Activated T-helper 2 cell treated with anti-CD3 and anti-CD28 coated beads, Interferon-gamma antibody, Interleukin-2, Interleukin-4, amounts not matched to agents 10 μg/mL and 5 μg/mL and 100 μg/mL, durations not matched to agents 14 hours and 24 hours and 36 hours (primary cell): ENCODE data around the gene PLXDC2. TPM values are rescaled to one million over a fixed set of nuclear protein-coding genes. Genes with fewer than 3 reads are reported as not detected.

ENCODE experiments used
- DNase-seq: peaks from one replicate; pipeline ENCODE4 v3.0.0; 2021; ENCODE audit warnings: low spot score
- H3K27ac Mint-ChIP-seq: one replicate; pipeline ENCODE4 v1.8.0; 2021; ENCODE audit warnings: mixed read lengths
- H3K27me3 Mint-ChIP-seq: one replicate; pipeline ENCODE4 v1.8.0; 2021; ENCODE audit warnings: low read depth, mixed read lengths
- H3K36me3 Mint-ChIP-seq: one replicate; pipeline ENCODE4 v1.8.0; 2021; ENCODE audit warnings: low read depth, mixed read lengths
- H3K4me1 Mint-ChIP-seq: one replicate; pipeline ENCODE4 v1.8.0; 2021; ENCODE audit warnings: low read depth, mixed read lengths
- H3K4me3 Mint-ChIP-seq: one replicate; pipeline ENCODE4 v1.8.0; 2021; ENCODE audit warnings: low read depth, mild to moderate bottlenecking, moderate library complexity, mixed read lengths
- H3K9me3 Mint-ChIP-seq: one replicate; pipeline ENCODE4 v1.8.0; 2021; ENCODE audit warnings: mixed read lengths
- intact Hi-C: fragments of 100-400 bp; cut with micrococcal nuclease; formaldehyde crosslinking; loops from one replicate; pipeline ENCODE4 v1.15.1; 2023
- total RNA-seq: library from RNA; stranded (reverse); gene quantifications from 2 replicates; pipeline ENCODE4 v1.2.3, GENCODE V29; 2022

PLXDC2 gene
- total RNA-seq, 1 donor from 2014 or later, result not detected

- intact Hi-C loops, result no loop called here
- H3K27ac Mint-ChIP-seq, result no peak overlapping the region
- no peaks in the 10 kb centered on the region for H3K27me3 Mint-ChIP-seq
- no peaks in the 10 kb centered on the region for H3K36me3 Mint-ChIP-seq
- H3K9me3 Mint-ChIP-seq, result peaks cover 19% of the 10 kb centered on the region
- DNase-seq, result no peak
- no peaks in the 10 kb centered on the region for H3K4me1 Mint-ChIP-seq
- no peak overlapping the region for H3K4me3 Mint-ChIP-seq
Measured at GRCh38 chr10:19908991-19909696, 92.9 kb downstream of the PLXDC2 start.

GRCh38 chr10:19911886-19912285 is 95.7 kb downstream of the PLXDC2 start:
- Mint-ChIP-seq H3K36me3 (no peaks in the 10 kb centered on the region), H3K9me3 (peaks cover 16% of the 10 kb centered on the region), H3K27me3 (no peaks in the 10 kb centered on the region), H3K27ac (no peak overlapping the region), H3K4me1 (no peaks in the 10 kb centered on the region), H3K4me3 (no peak overlapping the region)
- intact Hi-C loops, result no loop called here
- no peak for DNase-seq

- no peak overlapping the region for H3K4me3 Mint-ChIP-seq
- H3K27me3 Mint-ChIP-seq, result no peaks in the 10 kb centered on the region
- DNase-seq, result no peak
- H3K36me3 Mint-ChIP-seq, result no peaks in the 10 kb centered on the region
- no peak overlapping the region for H3K27ac Mint-ChIP-seq
- no peaks in the 10 kb centered on the region for H3K4me1 Mint-ChIP-seq
- H3K9me3 Mint-ChIP-seq, result peaks cover 15% of the 10 kb centered on the region
- intact Hi-C loops, result no loop called here
Measured at GRCh38 chr10:19913987-19914386, 97.8 kb downstream of the PLXDC2 start.

GRCh38 chr10:19915125-19915524 is 98.9 kb downstream of the PLXDC2 start:
- H3K27ac Mint-ChIP-seq, result no peak overlapping the region
- H3K9me3 Mint-ChIP-seq, result peaks cover 13% of the 10 kb centered on the region
- H3K27me3 Mint-ChIP-seq, result no peaks in the 10 kb centered on the region
- DNase-seq, result no peak
- intact Hi-C loops, result no loop called here
- H3K4me3 Mint-ChIP-seq, result no peak overlapping the region
- H3K4me1 Mint-ChIP-seq, result no peaks in the 10 kb centered on the region
- no peaks in the 10 kb centered on the region for H3K36me3 Mint-ChIP-seq

GRCh38 chr10:19915816-19916215 is 99.6 kb downstream of the PLXDC2 start:
- peaks cover 13% of the 10 kb centered on the region for H3K9me3 Mint-ChIP-seq
- no peak overlapping the region for H3K27ac Mint-ChIP-seq
- intact Hi-C loops, result no loop called here
- no peaks in the 10 kb centered on the region for H3K4me1 Mint-ChIP-seq
- no peak overlapping the region for H3K4me3 Mint-ChIP-seq
- no peaks in the 10 kb centered on the region for H3K27me3 Mint-ChIP-seq
- DNase-seq, result no peak
- no peaks in the 10 kb centered on the region for H3K36me3 Mint-ChIP-seq

GRCh38 chr10:19917751-19918478 is 101.7 kb downstream of the PLXDC2 start:
- H3K36me3 Mint-ChIP-seq, result no peaks in the 10 kb centered on the region
- DNase-seq, result no peak
- no peaks in the 10 kb centered on the region for H3K4me1 Mint-ChIP-seq
- intact Hi-C loops, result no loop called here
- no peak overlapping the region for H3K4me3 Mint-ChIP-seq
- H3K27me3 Mint-ChIP-seq, result no peaks in the 10 kb centered on the region
- H3K27ac Mint-ChIP-seq, result no peak overlapping the region
- peaks cover 13% of the 10 kb centered on the region for H3K9me3 Mint-ChIP-seq

- no peaks in the 10 kb centered on the region for H3K4me1 Mint-ChIP-seq
- DNase-seq, result no peak
- no peak overlapping the region for H3K4me3 Mint-ChIP-seq
- H3K9me3 Mint-ChIP-seq, result peaks cover 10% of the 10 kb centered on the region
- no peaks in the 10 kb centered on the region for H3K27me3 Mint-ChIP-seq
- no peak overlapping the region for H3K27ac Mint-ChIP-seq
- H3K36me3 Mint-ChIP-seq, result no peaks in the 10 kb centered on the region
- intact Hi-C loops, result no loop called here
Measured at GRCh38 chr10:19918794-19919193, 102.6 kb downstream of the PLXDC2 start.

GRCh38 chr10:19919671-19920070 is 103.4 kb downstream of the PLXDC2 start:
- Mint-ChIP-seq H3K9me3 (peaks cover 14% of the 10 kb centered on the region), H3K4me1 (no peaks in the 10 kb centered on the region), H3K4me3 (no peak overlapping the region), H3K27me3 (no peaks in the 10 kb centered on the region), H3K36me3 (no peaks in the 10 kb centered on the region), H3K27ac (no peak overlapping the region)
- DNase-seq, result no peak
- intact Hi-C loops, result no loop called here

GRCh38 chr10:19920075-19920726 is 104.0 kb downstream of the PLXDC2 start:
- Mint-ChIP-seq H3K4me3 (no peak overlapping the region), H3K4me1 (no peaks in the 10 kb centered on the region), H3K27ac (no peak overlapping the region), H3K27me3 (no peaks in the 10 kb centered on the region), H3K36me3 (no peaks in the 10 kb centered on the region), H3K9me3 (peaks cover 10% of the 10 kb centered on the region)
- DNase-seq, result no peak
- intact Hi-C loops, result no loop called here

GRCh38 chr10:19921300-19922140 is 105.3 kb downstream of the PLXDC2 start:
- H3K4me3 Mint-ChIP-seq, result no peak overlapping the region
- no peaks in the 10 kb centered on the region for H3K36me3 Mint-ChIP-seq
- H3K4me1 Mint-ChIP-seq, result no peaks in the 10 kb centered on the region
- no peaks in the 10 kb centered on the region for H3K27me3 Mint-ChIP-seq
- H3K9me3 Mint-ChIP-seq, result peaks cover 10% of the 10 kb centered on the region
- no peak overlapping the region for H3K27ac Mint-ChIP-seq
- intact Hi-C loops, result no loop called here
- no peak for DNase-seq

- peaks cover 14% of the 10 kb centered on the region for H3K9me3 Mint-ChIP-seq
Measured at GRCh38 chr10:19922236-19922963, 106.2 kb downstream of the PLXDC2 start.

GRCh38 chr10:19925064-19925463 is 108.8 kb downstream of the PLXDC2 start:
- DNase-seq, result no peak
- no peaks in the 10 kb centered on the region for H3K27me3 Mint-ChIP-seq
- H3K4me1 Mint-ChIP-seq, result no peaks in the 10 kb centered on the region
- no peaks in the 10 kb centered on the region for H3K36me3 Mint-ChIP-seq
- intact Hi-C loops, result no loop called here
- H3K9me3 Mint-ChIP-seq, result peaks cover 21% of the 10 kb centered on the region
- H3K27ac Mint-ChIP-seq, result no peak overlapping the region
- H3K4me3 Mint-ChIP-seq, result no peak overlapping the region

More at GRCh38 chr10:19922236-19922963, 106.2 kb downstream of the PLXDC2 start:
- no peaks in the 10 kb centered on the region for H3K4me1 Mint-ChIP-seq
- no peak overlapping the region for H3K4me3 Mint-ChIP-seq
- intact Hi-C loops, result no loop called here
- DNase-seq, result no peak
- no peaks in the 10 kb centered on the region for H3K36me3 Mint-ChIP-seq
- H3K27me3 Mint-ChIP-seq, result no peaks in the 10 kb centered on the region
- no peak overlapping the region for H3K27ac Mint-ChIP-seq
